Colonic mucosa (tissue), 4 donors: Measurements from ENCODE around the gene COQ3. TPM values are rescaled to one million over a fixed set of nuclear protein-coding genes. Genes with fewer than 3 reads are reported as not detected.

Source experiments
- DNase-seq: peaks from one replicate; pipeline ENCODE4 v3.0.0-alpha.2; 2020
- H3K27ac ChIP-seq: fragments of 200-600 bp; one replicate; pipeline ENCODE4 v1.8.0; 2021
- H3K27me3 ChIP-seq: fragments of 200-600 bp; one replicate; pipeline ENCODE4 v1.8.0; 2021
- H3K36me3 ChIP-seq: fragments of 200-600 bp; one replicate; pipeline ENCODE4 v1.8.0; 2021
- H3K4me1 ChIP-seq: fragments of 200-600 bp; one replicate; pipeline ENCODE4 v1.8.0; 2021; ENCODE audit warnings: mild to moderate bottlenecking
- H3K4me3 ChIP-seq: fragments of 200-600 bp; one replicate; pipeline ENCODE4 v1.8.0; 2021
- H3K9ac ChIP-seq, 2 donors: one replicate each; pipeline ENCODE4 v1.7.0; 2013; ENCODE audit warnings: control low read depth in 2 of 2, low read depth in 2 of 2, low read length in 2 of 2
- H3K9me3 ChIP-seq: fragments of 200-600 bp; one replicate; pipeline ENCODE4 v1.8.0; 2021
- CTCF ChIP-seq: fragments of 200-600 bp; IDR thresholded peaks from one replicate; pipeline ENCODE4 v1.8.0; 2022; ENCODE audit warnings: antibody characterized with exemption, mild to moderate bottlenecking
- intact Hi-C: fragments of 100-400 bp; cut with DNase I; formaldehyde crosslinking; loops from one replicate; pipeline ENCODE4 v1.14.1; 2022
- total RNA-seq, 2 donors: library from RNA; stranded (reverse); fragmentation: NEBNext Ultra II Directional in 1 of 2; extraction: Animal tissue kit (Norgen Biotek cat#: 25700) in 1 of 2; gene quantifications; one replicate each; pipeline ENCODE4 v1.2.1, GENCODE V29; 2021
- donor health status: healthy.
- donor health status: DM: no; HTN: no; CAD: no.
- donor health status: DM: no; HTN: no; CAD: no.

Gene COQ3
- total RNA-seq, 2 donors from 2014 or later = 8.5 to 15.9 TPM

- no peak overlapping the region for H3K9ac ChIP-seq
- TF ChIP-seq CTCF = no peak
- H3K4me3 ChIP-seq = no peak overlapping the region
- H3K27me3 ChIP-seq = no peaks in the 10 kb centered on the region
- H3K4me1 ChIP-seq = no peaks in the 10 kb centered on the region
- H3K9me3 ChIP-seq = no peaks in the 10 kb centered on the region
- no peak for DNase-seq
- H3K36me3 ChIP-seq = no peaks in the 10 kb centered on the region
- intact Hi-C loops = no loop called here
- no peak overlapping the region for H3K27ac ChIP-seq
Measured at GRCh38 chr6:99362678-99363268, 31.2 kb downstream of the COQ3 start.

- Histone ChIP-seq H3K27ac (no peak overlapping the region), H3K4me3 (no peak overlapping the region), H3K9me3 (no peaks in the 10 kb centered on the region), H3K27me3 (no peaks in the 10 kb centered on the region), H3K9ac (no peak overlapping the region), H3K36me3 (no peaks in the 10 kb centered on the region), H3K4me1 (no peaks in the 10 kb centered on the region)
- DNase-seq = no peak
- intact Hi-C loops = no loop called here
- no peak for TF ChIP-seq CTCF
Measured at GRCh38 chr6:99359800-99360199, 34.2 kb downstream of the COQ3 start.

- no peak for DNase-seq
- TF ChIP-seq CTCF = no peak
- no peak overlapping the region for H3K4me3 ChIP-seq
- no peak overlapping the region for H3K9ac ChIP-seq
- no peaks in the 10 kb centered on the region for H3K4me1 ChIP-seq
- H3K27ac ChIP-seq = no peak overlapping the region
- H3K36me3 ChIP-seq = no peaks in the 10 kb centered on the region
- intact Hi-C loops = no loop called here
- H3K27me3 ChIP-seq = no peaks in the 10 kb centered on the region
- H3K9me3 ChIP-seq = no peaks in the 10 kb centered on the region
Measured at GRCh38 chr6:99356641-99357040, 37.4 kb downstream of the COQ3 start.

- Histone ChIP-seq H3K4me1 (peaks cover 4% of the 10 kb centered on the region), H3K9ac (no peak overlapping the region), H3K36me3 (no peaks in the 10 kb centered on the region), H3K9me3 (no peaks in the 10 kb centered on the region), H3K27ac (no peak overlapping the region), H3K4me3 (no peak overlapping the region), H3K27me3 (peaks cover 3% of the 10 kb centered on the region)
- intact Hi-C loops = no loop called here
- no peak for TF ChIP-seq CTCF
- DNase-seq = no peak
Measured at GRCh38 chr6:99354983-99355382, 39.0 kb downstream of the COQ3 start.

GRCh38 chr6:99353126-99353525 is 40.9 kb downstream of the COQ3 start:
- H3K4me1 ChIP-seq = peaks cover 4% of the 10 kb centered on the region
- H3K9ac ChIP-seq = no peak overlapping the region
- H3K4me3 ChIP-seq = no peak overlapping the region
- H3K36me3 ChIP-seq = no peaks in the 10 kb centered on the region
- intact Hi-C loops = no loop called here
- peaks cover 7% of the 10 kb centered on the region for H3K27me3 ChIP-seq
- TF ChIP-seq CTCF = no peak
- DNase-seq = no peak
- no peak overlapping the region for H3K27ac ChIP-seq
- no peaks in the 10 kb centered on the region for H3K9me3 ChIP-seq
